NCI-H446 treated with DMSO at 0.1 percent for 48 hours (cell line): ENCODE measurements around the gene HES1.

Source experiments
- DNase-seq: peaks from one replicate; lab custom pipeline; 2025; lab: John Stamatoyannopoulos, UW

The HES1 gene

GRCh38 chr3:194102436-194102835, 33.5 kb upstream of the HES1 start:
- no peak for DNase-seq

GRCh38 chr3:194103505-194103904, 32.4 kb upstream of the HES1 start:
- no peak for DNase-seq

- no peak for DNase-seq
These were observed 31.8 kb upstream of the HES1 start for GRCh38 chr3:194103983-194104751.

DNA sequence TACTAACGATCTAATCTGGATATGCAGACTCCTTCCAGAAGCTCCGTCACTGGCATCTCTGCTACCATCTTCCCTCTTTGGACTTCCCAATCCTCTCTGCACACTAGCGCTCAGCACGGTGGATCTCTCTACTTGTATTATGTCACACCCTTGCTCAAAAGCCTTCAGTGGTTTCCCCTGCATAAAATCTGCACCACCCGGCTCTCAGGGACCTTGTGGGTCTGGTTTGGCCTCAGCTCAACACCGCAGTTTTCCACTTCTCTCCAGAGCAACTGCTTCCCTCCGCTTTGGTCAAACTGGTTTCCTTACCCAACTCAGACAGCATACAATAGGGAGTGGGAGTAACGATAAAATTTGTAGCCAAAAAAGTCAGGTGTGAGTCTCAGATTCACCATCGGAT, 30.7 kb upstream of the HES1 start:
- no peak for DNase-seq

GRCh38 chr3:194107107-194107506, 28.8 kb upstream of the HES1 start:
- DNase-seq = no peak

GRCh38 chr3:194109192-194109863, 26.6 kb upstream of the HES1 start:
- no peak for DNase-seq

- DNase-seq = no peak
These were observed 25.5 kb upstream of the HES1 start for GRCh38 chr3:194110483-194110882.

DNA sequence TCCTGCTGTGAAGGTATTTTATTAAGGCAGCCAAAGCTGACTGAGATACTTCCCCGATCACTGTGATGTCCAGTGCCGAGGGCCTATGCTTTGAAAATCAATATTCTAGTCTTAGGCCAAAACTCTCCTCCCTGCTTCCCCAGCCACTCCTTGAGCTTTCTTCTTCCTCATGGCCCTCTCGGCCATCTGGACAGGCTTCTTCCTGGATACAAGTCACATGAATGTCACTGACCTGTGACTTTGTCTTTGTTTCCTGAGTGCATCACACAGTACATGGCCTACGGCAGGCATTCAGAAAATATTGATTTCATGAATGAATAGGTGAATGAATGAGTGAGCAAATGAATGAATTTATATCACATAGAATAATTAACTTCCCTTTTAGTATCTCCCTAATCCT, 24.6 kb upstream of the HES1 start:
- DNase-seq = no peak

DNA sequence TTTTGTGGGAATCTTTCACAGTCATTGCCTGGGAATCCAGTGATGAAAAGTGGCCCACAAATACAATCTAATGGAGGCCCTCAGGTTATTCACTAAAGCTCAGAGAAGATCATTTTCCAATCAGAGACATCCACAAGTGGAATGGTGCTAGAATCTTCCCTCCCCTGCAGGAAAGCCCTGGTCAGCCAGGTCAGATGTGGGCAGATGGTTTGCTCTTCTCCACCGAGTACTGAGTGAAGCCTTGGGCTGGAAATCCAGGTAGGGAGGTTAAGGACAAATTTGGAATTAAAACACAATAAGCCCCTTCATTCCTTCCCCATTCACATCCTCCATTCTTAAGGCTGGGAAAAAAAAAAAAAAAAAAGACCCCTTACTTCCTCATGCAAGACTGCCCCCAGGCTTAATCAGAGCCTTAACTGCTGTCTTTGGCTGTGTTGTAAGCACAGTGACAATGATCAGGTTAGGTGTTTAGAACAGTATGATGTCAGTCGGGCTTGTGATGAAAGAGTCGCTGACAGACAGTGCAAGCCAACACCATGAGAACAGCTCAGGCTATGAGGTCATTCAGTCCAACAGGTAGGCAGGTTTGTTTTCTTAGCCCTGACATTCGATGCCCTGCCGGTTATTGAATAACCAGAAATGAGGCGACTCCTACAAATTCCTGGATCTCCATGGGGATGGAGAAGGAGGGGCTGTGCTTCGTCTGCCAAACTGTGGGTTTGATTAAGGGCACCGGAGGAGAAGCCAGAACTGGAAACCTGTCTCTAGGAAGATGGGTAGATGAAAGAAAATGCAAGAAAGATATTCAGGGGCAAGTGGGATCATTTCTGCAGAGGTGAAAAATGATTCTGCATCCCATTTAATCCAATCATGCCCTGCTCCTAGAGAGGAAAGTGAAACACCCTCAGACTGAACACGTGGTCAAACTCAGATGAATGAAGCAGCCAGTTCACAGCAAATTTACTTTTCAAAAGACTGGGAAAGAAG, 23.5 kb upstream of the HES1 start:
- DNase-seq = no peak

- DNase-seq = no peak
These were observed 21.8 kb upstream of the HES1 start for GRCh38 chr3:194114123-194114522.

DNA sequence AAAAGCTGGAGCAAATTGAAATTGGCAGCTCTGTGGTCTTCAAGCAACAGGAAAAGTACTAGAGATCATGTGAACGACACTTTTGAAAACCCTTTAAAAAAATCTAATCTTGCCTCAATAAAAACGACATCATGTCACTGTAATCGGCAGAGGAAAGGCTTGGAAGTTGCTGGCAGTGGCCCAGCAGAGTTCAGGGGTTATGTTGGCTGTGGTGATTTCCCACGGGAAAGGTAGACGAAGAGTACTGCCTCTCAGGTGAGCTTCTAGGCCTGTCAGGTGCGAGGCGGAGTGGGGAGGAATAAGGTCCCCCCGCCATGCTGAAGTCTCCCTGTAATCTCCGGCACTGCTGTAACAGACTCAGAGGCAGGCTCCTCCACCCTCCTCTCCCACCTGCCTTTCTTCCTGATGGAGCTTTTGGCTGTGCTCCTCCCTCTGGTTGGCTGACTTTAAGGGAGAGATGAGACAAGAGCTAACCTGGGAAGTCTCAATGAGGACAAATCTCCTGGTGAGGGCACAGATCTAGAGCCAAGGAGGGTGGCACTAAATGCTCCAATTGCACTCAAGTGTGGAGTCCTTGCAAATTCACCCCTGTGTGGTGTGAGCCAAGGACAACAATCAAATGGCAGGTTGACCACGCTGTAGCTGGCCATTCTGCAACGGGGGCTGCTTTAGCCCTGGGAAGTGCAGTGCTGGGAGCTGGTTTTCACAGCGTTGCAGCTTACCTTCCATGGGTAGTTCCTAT, 18.7 kb upstream of the HES1 start:
- no peak for DNase-seq

DNA sequence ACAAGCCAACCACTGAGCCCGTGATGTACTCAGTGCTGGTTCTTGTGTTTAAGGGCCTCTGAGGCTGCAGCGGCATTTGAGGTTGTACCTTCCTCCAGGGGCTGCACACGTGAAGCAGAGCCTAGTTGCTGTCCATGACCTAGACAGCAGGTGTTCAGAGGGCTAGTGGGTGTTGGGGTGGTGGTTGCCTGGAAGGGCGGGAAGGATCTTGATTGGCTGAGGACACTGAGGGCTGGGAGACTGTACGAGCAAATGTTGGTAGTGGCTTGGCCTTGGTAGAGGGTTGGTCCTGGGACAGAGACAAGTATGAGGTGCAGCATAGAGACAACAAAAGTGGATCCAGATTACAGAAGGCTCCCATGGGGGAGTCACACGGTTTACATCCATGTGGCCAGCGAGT, 17.0 kb upstream of the HES1 start:
- DNase-seq = no peak

DNA sequence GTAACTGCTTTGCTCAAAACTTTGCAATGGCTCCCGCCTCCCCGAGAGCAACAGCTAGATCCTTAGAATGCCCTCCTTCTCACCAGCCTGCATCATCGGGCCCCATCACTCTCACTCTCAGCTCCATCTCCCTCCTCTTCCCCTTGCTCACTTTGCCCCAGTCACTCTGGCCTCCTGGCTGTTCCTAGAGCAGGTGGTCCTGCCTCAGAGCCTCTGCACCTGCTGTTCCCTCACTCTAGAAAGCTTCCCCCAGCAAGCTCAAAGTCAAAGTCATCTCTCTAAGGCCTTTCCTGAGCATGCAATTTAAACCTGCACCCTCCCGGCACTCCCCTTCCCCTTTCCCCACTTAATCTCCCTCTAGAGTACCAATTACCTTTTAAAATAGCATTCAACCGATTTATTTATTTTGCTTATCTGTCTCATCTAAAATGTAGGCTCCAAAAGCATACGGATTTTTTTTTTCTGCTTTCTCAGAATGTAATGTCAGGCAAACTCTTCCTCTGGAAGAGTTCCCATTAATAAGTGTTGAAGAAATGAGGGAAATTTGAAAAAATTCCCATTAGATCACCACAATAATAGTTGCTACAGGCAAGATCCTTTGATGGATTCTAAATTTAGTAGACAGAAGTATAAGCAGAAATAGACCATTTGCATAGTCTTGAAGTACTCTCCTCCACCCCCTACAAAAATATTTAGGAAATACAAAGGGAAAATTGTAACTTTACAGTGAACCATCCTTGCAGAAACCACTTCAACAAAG, 15.9 kb upstream of the HES1 start:
- DNase-seq = no peak

DNA sequence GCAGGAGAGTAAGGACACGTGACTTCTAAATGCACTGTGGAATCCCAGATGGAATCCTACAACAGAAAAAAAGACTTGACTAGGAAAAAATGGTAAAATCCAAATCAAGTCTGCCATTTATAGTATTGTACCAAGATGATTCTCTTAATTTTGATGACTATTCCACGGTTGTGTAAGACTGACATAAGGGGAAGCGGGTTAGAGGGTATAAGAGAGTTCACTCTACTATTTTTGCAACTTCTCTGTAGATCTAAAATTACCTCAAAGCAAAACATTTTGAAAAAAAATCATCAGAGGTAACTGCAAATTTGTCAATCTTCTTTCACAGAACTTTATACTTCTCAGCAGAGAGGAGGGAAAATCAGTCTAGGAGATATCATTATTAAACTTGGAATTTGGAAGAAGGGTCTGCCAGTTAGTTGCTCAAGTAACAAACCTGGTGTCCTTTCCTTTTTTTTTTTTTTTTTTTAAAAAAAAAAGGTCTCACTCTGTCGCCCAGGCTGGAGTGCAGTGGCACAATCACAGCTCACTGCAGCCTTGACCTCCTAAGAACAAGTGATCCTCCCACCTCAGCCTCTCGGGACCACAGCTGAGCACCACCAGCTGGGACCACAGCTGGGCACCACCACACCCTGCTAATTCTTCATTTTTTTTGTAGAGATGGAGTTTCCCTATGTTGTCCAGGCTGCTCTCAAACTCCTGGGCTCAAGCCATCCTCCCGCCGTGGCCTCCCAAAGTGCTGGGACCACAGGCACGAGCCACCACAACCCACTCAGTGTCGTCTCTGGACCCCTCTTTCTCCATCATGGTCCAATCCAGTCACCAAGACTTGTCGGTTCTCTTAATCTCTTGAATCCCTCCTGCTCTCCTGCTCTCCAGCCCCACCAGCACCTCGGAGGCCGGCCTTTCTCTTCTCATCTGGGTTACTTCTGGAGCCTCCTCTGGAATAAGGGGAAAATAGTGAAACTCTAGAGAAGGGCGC, 14.9 kb upstream of the HES1 start:
- DNase-seq = no peak

DNA sequence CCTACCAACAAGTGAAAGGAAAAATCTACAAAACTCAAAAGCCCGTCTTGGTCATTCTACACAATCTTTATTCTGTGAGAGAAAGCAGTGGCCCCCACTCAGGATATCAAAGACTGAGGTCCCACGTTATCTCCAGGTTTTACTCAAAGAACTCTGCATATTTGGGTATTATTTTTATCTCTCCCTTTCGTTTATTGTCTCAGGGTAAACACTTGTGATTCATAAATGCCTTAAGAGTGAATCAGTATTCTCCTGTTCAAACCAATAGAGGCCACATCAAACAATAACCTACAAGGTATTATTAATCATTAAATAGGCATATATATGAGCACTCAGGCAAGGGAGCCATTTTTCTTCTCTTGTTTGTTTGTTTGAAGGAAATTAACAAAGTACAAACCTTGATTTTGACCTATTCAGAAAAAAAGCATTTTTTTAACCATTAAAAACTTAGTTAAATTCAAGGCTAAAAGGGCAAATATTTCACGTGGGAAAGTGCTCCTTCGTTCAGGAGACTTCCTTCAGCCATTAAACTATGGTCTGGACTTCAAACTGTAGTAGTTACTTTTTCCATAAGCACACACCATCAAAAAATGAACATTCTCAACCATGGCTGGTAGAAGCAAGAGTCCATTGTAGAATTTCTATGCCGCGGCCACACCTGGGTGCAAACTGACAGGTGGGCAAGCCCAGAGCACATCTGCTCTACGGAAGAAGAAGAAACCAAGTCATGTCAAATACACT, 13.9 kb upstream of the HES1 start:
- no peak for DNase-seq

DNA sequence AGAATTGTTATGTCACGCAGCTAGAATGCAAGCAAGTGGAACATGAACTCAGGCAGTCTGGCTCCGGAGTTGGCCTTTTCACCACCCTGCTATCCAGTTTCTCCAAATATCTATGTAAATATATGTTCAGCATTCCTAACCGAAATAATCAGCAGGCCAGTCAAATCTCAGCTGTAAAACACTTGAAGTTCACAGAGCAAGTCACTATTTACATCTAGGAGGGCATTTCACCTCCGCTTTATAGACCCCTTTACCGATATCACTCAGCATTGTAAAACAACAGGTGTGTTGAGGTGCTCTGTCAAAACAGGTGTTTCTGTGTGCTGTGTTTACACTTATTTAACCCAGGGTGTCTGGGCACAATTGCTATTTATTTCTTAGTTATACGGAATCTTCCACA, 12.2 kb upstream of the HES1 start:
- no peak for DNase-seq

- DNase-seq = no peak
These were observed 11.8 kb upstream of the HES1 start for GRCh38 chr3:194124193-194124592.

- no peak for DNase-seq
These were observed 10.5 kb upstream of the HES1 start for GRCh38 chr3:194125442-194125841.

DNA sequence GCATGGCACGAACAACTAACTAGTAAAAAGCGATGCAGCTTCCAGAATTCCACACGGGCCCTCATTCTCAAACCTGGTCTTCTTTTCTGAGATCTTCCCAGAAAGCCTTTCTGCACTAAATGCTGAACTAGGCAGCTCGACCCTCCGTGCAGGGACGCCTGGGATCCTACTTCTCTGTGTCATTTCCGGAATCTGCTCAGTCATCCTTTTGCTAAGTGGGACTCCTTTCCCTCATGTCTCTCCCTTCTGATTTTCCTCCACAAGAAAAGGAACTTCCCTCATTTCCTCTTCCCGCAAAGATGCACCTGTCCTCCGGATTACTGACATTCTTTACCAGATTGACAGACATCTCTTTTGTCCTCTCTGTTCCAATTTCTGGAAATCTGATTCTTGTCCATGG, 9.2 kb upstream of the HES1 start:
- no peak for DNase-seq
